Left forelimb (tissue), 1 donor: ENCODE results near the gene FCRLA.
"Not testable (repeated sequence)": the region's sequence is repeated elsewhere in the genome, so short reads cannot be mapped to it uniquely, and the experiment has no call there.

ENCODE experiments used
- DNase-seq: peaks from one replicate; pipeline ENCODE4 v3.0.0-alpha.2; 2018; ENCODE audit warnings: low spot score

FCRLA gene

GRCh38 chr1:161705537-161705936, 1.5 kb upstream of the FCRLA start:
- DNase-seq: no peak

GRCh38 chr1:161706113-161706481, 932 bp upstream of the FCRLA start:
- no peak for DNase-seq

DNA sequence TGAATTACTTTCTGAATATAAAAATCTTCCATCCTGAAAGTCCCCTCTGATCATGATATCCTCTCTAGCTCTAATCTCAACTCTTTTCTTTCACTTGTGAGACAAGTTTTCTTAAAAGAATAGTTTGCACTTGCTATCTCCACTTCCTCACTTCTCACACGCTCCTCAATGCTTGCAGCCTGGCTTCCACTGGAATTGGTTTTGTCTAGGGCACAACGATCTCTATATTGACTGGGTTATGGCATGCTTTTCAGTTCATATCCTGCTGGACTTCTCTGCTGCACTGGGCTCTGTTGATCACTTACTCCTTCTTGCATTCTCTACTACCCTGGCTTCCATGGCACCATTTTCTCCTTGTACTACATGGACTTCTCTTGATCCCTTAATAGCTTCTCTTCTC, 474 bp downstream of the FCRLA start:
- DNase-seq: no peak

- DNase-seq: no peak
Observed at GRCh38 chr1:161709373-161709772, 2.3 kb downstream of the FCRLA start.

DNA sequence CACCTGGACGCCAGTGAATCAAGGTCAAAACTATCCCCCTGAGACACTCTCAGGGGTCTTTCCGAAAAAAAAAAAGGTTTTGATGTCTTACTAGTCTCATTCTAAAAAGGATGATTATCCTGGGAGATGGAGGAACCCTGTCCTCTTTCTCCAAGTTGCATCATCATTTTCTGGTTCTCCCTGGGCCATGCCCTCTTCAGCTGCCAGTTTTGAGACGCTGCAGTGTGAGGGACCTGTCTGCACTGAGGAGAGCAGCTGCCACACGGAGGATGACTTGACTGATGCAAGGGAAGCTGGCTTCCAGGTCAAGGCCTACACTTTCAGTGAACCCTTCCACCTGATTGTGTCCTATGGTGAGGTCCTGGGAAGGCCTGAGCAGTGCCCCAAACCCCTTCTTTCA, 3.5 kb downstream of the FCRLA start:
- DNase-seq: no peak

- no peak for DNase-seq
Observed at GRCh38 chr1:161718559-161719324, 11.7 kb downstream of the FCRLA start.

DNA sequence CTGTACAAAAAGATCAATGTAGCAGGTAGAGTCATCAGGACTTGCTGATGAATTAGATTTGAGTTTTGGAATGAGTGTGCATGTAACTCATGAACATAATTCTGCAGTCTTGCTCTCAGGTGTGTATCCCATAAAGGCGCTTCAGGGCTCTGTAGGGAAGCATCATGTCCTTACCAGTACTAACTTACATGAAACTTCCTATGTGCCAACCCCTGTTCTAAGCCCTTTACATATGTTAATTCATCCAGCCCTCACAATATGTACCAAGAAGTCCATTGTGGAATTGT, 12.2 kb downstream of the FCRLA start:
- no peak for DNase-seq

DNA sequence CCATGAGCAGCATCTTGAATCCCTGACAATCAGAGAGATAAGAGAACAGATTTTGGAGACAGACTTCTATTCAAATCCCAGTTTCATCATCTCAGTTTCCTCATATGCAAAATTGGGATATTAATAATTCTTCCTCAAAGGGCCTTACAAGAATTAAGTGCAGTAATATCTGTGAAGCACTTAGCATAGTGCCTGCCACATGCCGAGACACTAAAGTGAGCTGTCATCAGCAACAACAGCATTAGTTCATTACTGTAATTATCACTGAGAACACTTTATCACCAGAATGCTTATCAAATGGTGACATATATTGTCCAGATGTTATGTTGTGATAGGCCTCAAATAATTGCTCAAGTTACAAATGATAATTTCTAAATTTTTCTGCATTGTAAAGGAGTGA, 13.4 kb downstream of the FCRLA start:
- DNase-seq: no peak

GRCh38 chr1:161720956-161721737, 14.1 kb downstream of the FCRLA start, which contains the start of gene FCRLB:
TSS of gene FCRLB (plus strand) at chr1:161721544. CDS start at chr1:161722673, 1,129 bp downstream.
- no peak for DNase-seq

- no peak for DNase-seq
Observed at GRCh38 chr1:161721738-161722343, 14.8 kb downstream of the FCRLA start.

DNA sequence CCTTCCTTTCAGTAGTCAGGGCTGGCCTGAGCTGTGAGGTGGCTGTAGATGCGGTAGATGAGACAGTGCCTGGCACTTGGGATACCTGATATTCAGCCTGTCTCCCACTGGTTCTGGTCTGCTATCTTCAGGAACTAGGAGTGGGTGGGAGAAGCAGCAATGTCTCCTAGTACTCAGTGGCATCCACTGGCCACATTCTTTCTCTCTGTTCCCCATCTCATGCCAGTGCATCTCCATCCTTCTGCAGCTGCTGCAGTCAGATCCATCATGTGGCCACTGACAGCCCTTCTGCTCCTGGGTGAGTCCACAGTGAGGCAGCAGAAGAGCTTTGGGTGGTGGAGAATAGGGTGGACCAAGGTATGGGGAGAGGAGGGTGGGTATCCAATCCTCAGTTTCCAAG, 15.4 kb downstream of the FCRLA start:
- DNase-seq: no peak

DNA sequence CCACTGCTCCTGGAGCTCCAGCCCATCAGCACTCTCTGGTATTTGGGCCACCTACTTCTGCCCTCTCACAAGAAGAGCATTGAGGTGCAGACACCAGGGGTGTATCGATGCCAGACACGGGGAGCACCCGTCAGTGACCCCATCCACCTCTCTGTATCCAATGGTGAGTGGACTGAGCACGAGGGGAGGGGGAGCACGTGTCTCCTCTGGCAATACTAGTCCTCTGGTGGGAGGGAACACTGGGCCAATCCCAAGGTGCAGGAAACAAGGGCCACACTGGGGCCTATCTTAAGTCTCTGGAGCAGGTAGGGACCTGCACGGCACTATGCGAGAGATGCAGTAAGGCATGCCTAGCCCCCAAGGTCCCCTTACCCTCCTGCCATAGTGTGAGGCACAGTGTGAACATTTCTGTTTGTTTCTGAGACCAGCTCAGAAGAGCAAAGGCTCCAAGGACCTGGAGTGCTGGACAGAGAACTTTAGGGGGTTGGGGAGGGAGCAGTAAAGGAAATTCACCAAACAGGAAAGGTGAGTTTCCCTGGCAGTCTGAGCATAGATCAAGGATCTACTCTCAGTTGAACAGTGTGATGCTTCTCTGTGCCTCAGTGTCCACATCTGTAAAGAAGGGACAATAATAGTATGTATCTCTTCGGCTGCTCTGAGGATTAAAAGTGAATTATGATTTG, 16.6 kb downstream of the FCRLA start:
- no peak for DNase-seq

- not testable (repeated sequence) for DNase-seq
Observed at GRCh38 chr1:161725258-161725907, 18.4 kb downstream of the FCRLA start.

DNA sequence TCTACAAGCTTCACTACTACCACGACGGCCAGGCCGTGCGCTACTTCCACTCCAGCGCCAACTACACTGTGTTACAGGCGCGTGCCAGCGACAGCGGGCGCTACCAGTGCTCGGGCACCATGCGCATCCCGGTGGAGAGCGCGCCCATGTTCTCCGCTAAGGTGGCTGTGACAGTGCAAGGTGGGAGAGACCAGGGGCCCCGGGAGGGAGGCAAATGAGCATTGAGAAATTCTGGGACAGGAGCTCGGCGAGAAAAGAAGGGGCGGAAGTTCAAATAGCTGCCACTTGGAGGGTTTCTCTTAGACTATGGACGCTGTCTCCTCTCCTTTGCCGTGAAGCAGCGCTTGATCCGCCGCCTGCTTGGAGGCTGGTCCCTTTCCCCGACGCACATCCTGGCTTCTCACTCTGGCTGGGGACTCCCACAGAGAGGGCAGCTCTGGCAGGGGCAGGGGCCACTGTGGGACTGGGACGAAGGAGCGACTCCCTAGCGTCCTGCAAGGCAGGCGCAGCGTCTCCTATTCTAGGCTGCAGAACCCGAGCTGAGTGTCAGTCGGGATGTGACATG, 19.0 kb downstream of the FCRLA start:
- peak; percentile 69 for DNase-seq

GRCh38 chr1:161726473-161727255, 19.6 kb downstream of the FCRLA start:
- peak; percentile 96 for DNase-seq

- DNase-seq: no peak
Observed at GRCh38 chr1:161727256-161727924, 20.4 kb downstream of the FCRLA start.

DNA sequence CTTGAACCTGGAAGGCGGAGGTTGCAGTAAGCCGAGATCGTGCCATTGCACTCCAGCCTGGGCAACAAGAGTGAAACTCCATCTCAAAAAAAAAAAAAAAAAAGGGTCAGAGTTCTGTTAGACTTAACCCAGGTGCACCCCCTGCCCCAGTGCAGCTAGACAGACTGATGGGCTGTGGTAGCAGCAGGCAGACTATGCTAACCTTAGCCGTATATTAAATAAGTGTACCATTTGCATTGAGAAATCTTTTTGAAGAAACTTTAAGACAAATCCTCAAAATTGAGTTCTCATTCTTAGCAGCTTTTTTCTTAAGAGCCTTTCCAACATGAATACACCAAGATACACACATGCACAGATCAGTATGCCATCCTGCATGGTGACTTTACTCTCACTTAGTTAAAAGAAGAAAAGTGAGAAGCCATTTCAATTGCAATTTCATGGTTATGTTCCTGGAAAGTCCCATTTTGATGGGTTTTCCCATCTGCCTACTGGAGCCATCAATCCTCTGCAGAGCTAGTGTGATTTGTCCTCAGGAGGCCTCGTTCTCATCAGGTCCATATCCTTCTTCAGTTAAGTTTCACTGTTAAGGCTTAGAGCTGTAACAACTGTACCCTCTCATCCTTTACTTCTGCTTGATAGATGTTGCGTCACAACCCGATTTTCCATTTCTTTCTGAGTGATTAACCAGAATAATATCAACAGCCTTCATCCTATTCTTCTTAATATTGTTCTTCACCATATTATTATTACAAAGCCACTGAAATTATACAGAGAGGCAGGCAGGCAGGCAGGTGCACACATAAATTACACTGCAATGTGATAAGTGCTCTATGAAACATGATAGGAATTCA, 21.6 kb downstream of the FCRLA start:
- no peak for DNase-seq

- DNase-seq: no peak
Observed at GRCh38 chr1:161730050-161730564, 23.1 kb downstream of the FCRLA start.

- DNase-seq: no peak
Observed at GRCh38 chr1:161731241-161731640, 24.2 kb downstream of the FCRLA start.
